NB4 (cell line): ENCODE results near the gene EMC8.

Experiments used
- MAX ChIP-seq: IDR thresholded peaks from 2 replicates; pipeline ENCODE4 v1.6.1; 2011; ENCODE audit warnings: low read depth, low read length
- POLR2A ChIP-seq: IDR thresholded peaks from 2 replicates; pipeline ENCODE4 v1.6.1; 2011; ENCODE audit warnings: mild to moderate bottlenecking; ENCODE audit not compliant: insufficient read length; ENCODE audit errors: extremely low read depth
- TF ChIP-seq, protein P1 (sequence below): IDR thresholded peaks from one replicate; pipeline ENCODE4 v1.5.1; 2012; ENCODE audit warnings: low read depth, low read length

GRCh38 chr16:85765211-85765610 is 34.1 kb downstream of the EMC8 start:
- no peak for TF ChIP-seq MAX
- TF ChIP-seq, protein P1, sequence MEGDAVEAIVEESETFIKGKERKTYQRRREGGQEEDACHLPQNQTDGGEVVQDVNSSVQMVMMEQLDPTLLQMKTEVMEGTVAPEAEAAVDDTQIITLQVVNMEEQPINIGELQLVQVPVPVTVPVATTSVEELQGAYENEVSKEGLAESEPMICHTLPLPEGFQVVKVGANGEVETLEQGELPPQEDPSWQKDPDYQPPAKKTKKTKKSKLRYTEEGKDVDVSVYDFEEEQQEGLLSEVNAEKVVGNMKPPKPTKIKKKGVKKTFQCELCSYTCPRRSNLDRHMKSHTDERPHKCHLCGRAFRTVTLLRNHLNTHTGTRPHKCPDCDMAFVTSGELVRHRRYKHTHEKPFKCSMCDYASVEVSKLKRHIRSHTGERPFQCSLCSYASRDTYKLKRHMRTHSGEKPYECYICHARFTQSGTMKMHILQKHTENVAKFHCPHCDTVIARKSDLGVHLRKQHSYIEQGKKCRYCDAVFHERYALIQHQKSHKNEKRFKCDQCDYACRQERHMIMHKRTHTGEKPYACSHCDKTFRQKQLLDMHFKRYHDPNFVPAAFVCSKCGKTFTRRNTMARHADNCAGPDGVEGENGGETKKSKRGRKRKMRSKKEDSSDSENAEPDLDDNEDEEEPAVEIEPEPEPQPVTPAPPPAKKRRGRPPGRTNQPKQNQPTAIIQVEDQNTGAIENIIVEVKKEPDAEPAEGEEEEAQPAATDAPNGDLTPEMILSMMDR = no peak
- no peak for TF ChIP-seq POLR2A
